H1 (cell line): ENCODE measurements around the gene PXT1. TPM values are rescaled to one million over a fixed set of nuclear protein-coding genes. Genes with fewer than 3 reads are reported as not detected.

Experiments
- CTCF ChIA-PET: fragments of 300-600 bp; sonication (Branson Sonifier 250); formaldehyde crosslinking; loops from one replicate; lab custom pipeline; 2021; ENCODE audit not compliant: partially characterized antibody; lab: Charles Lee
- POLR2A ChIA-PET: fragments of 300-600 bp; sonication (Branson Sonifier 250); formaldehyde crosslinking; loops from one replicate; lab custom pipeline; 2021; ENCODE audit warnings: inconsistent platforms; ENCODE audit not compliant: partially characterized antibody; lab: Charles Lee
- DNase-seq, 2 experiments: peaks; one replicate each; pipeline versions ENCODE4 v3.0.0 to v3.0.0-alpha.2; 2010 to 2022; ENCODE audit warnings: low spot score in 2 of 2, low read depth in 1 of 2, mixed read lengths in 1 of 2
- FAIRE-seq: peaks from 2 replicates; lab custom pipeline; 2011; peaks lifted over from hg19 to GRCh38; lab: Jason Lieb, UNC
- H2AFZ ChIP-seq: 2 replicates; pipeline ENCODE4 v1.8.1; 2012; ENCODE audit warnings: low read length, inconsistent platforms
- H2AK5ac ChIP-seq: 2 replicates; pipeline ENCODE4 v1.6.1; 2013; ENCODE audit warnings: low read depth, low read length
- H2BK120ac ChIP-seq: replicated peaks from 2 replicates; pipeline ENCODE3; 2013; ENCODE audit warnings: low read depth, low read length, inconsistent platforms
- H2BK12ac ChIP-seq: 2 replicates; pipeline ENCODE4 v1.6.1; 2013; ENCODE audit warnings: low read depth, low read length
- H2BK15ac ChIP-seq: 2 replicates; pipeline ENCODE4 v1.6.1; 2013; ENCODE audit warnings: low read length
- H2BK20ac ChIP-seq: 2 replicates; pipeline ENCODE4 v1.6.1; 2013; ENCODE audit warnings: low read length
- H2BK5ac ChIP-seq: 2 replicates; pipeline ENCODE4 v1.6.1; 2013; ENCODE audit warnings: low read depth, low read length
- H3K14ac ChIP-seq: 2 replicates; pipeline ENCODE4 v1.6.1; 2013; ENCODE audit warnings: inconsistent platforms; ENCODE audit not compliant: insufficient read length
- H3K18ac ChIP-seq: 2 replicates; pipeline ENCODE4 v1.6.1; 2013; ENCODE audit warnings: low read length; ENCODE audit errors: extremely low read depth
- H3K23ac ChIP-seq: 2 replicates; pipeline ENCODE4 v1.6.1; 2013; ENCODE audit warnings: inconsistent platforms; ENCODE audit not compliant: insufficient read length
- H3K23me2 ChIP-seq: 2 replicates; pipeline ENCODE4 v1.6.1; 2013; ENCODE audit warnings: low read depth, low read length
- H3K27ac ChIP-seq: 2 replicates; pipeline ENCODE4 v1.6.1; 2011; ENCODE audit warnings: low read depth, low read length, inconsistent platforms
- H3K27me3 ChIP-seq, 4 experiments: replicated peaks in 1 of 4; 1 replicate in 1 of 4; 2 replicates in 3 of 4; pipeline versions ENCODE4 v1.6.1 to v1.8.1; 2011 to 2013; ENCODE audit warnings: low read length in 3 of 4, mild to moderate bottlenecking in 3 of 4, inconsistent platforms in 2 of 4, mixed read lengths in 2 of 4, moderate library complexity in 1 of 4; ENCODE audit not compliant: control insufficient read depth in 3 of 4, insufficient read depth in 3 of 4; ENCODE audit errors: extremely low read depth in 1 of 4
- H3K36me3 ChIP-seq, 4 experiments: 2 replicates each; pipeline versions ENCODE4 v1.6.1 to v1.8.1; 2011 to 2013; ENCODE audit warnings: mild to moderate bottlenecking in 4 of 4, low read length in 3 of 4, moderate library complexity in 2 of 4, control low read depth in 1 of 4, inconsistent platforms in 1 of 4; ENCODE audit not compliant: insufficient read depth in 4 of 4, control insufficient read depth in 2 of 4
- H3K4ac ChIP-seq: replicated peaks from 2 replicates; pipeline ENCODE3; 2013; ENCODE audit warnings: low read length, low read depth, mixed read lengths, inconsistent platforms; ENCODE audit not compliant: insufficient read length
- H3K4me1 ChIP-seq, 4 experiments: replicated peaks in 1 of 4; 1 replicate in 1 of 4; 2 replicates in 3 of 4; pipeline versions ENCODE4 v1.6.1 to v1.8.1; 2011 to 2013; ENCODE audit warnings: low read length in 3 of 4, inconsistent platforms in 2 of 4, mixed read lengths in 1 of 4; ENCODE audit not compliant: insufficient read depth in 4 of 4, control insufficient read depth in 3 of 4
- H3K4me2 ChIP-seq, 2 experiments: 2 replicates each; pipeline versions ENCODE4 v1.6.1 to v1.8.1; 2011 to 2013; ENCODE audit warnings: low read depth in 2 of 2, low read length in 2 of 2, control low read depth in 1 of 2, inconsistent platforms in 1 of 2, mild to moderate bottlenecking in 1 of 2; ENCODE audit not compliant: insufficient read depth in 1 of 2
- H3K4me3 ChIP-seq, 4 experiments: fragments of 200-600, 300-600 bp in 1 of 4; sonication (generic), shearing (Covaris generic), sonication (Bioruptor Twin) in 1 of 4; 2 replicates each; pipeline versions ENCODE4 v1.5.1 to v1.8.1; 2011 to 2016; ENCODE audit warnings: low read length in 4 of 4, low read depth in 3 of 4, control low read depth in 2 of 4, inconsistent platforms in 2 of 4, mild to moderate bottlenecking in 2 of 4, mixed read lengths in 1 of 4, moderate library complexity in 1 of 4; ENCODE audit not compliant: insufficient read depth in 2 of 4; ENCODE audit errors: extremely low read depth in 1 of 4
- H3K56ac ChIP-seq: replicated peaks from 2 replicates; pipeline ENCODE3; 2013; ENCODE audit warnings: low read depth, mild to moderate bottlenecking, mixed read lengths, low read length, inconsistent platforms; ENCODE audit not compliant: insufficient read length
- H3K79me1 ChIP-seq: 2 replicates; pipeline ENCODE4 v1.6.1; 2013; ENCODE audit warnings: low read depth, low read length, control low read depth
- H3K79me2 ChIP-seq, 2 experiments: 2 replicates each; pipeline versions ENCODE4 v1.6.1 to v1.8.1; 2012 to 2013; ENCODE audit warnings: low read length in 2 of 2, mild to moderate bottlenecking in 2 of 2, inconsistent platforms in 1 of 2; ENCODE audit not compliant: insufficient read depth in 2 of 2, control insufficient read depth in 1 of 2
- H3K9ac ChIP-seq, 4 experiments: replicated peaks in 1 of 4; 1 replicate in 1 of 4; 2 replicates in 3 of 4; pipeline versions ENCODE4 v1.6.1 to v1.8.1; 2011 to 2013; ENCODE audit warnings: low read depth in 3 of 4, low read length in 3 of 4, control low read depth in 2 of 4, mild to moderate bottlenecking in 2 of 4, moderate library complexity in 2 of 4, inconsistent platforms in 1 of 4; ENCODE audit errors: extremely low read depth in 1 of 4
- H3K9me3 ChIP-seq, 2 experiments: 2 replicates each; pipeline versions ENCODE4 v1.6.1 to v1.8.1; 2012 to 2013; ENCODE audit warnings: mild to moderate bottlenecking in 2 of 2, moderate library complexity in 2 of 2, control low read depth in 1 of 2, inconsistent platforms in 1 of 2, low read depth in 1 of 2, low read length in 1 of 2, mixed read lengths in 1 of 2; ENCODE audit not compliant: insufficient read depth in 2 of 2
- H4K20me1 ChIP-seq, 2 experiments: replicated peaks in 1 of 2; 2 replicates each; pipeline versions ENCODE3 to v1.8.1; 2011 to 2013; ENCODE audit warnings: inconsistent platforms in 2 of 2, low read length in 2 of 2, mild to moderate bottlenecking in 1 of 2; ENCODE audit not compliant: insufficient read depth in 2 of 2, control insufficient read depth in 1 of 2
- H4K5ac ChIP-seq: 2 replicates; pipeline ENCODE4 v1.6.1; 2013; ENCODE audit warnings: low read length, low read depth, mixed read lengths, inconsistent platforms; ENCODE audit not compliant: insufficient read length
- H4K8ac ChIP-seq: 2 replicates; pipeline ENCODE4 v1.8.0; 2013; ENCODE audit warnings: mild to moderate bottlenecking, moderate library complexity, low read length, inconsistent platforms; ENCODE audit not compliant: insufficient read depth; ENCODE audit errors: extremely low read depth
- H4K91ac ChIP-seq: replicated peaks from 2 replicates; pipeline ENCODE3; 2013; ENCODE audit warnings: low read length, mixed read lengths, inconsistent platforms; ENCODE audit not compliant: insufficient read length
- JUND ChIP-seq: IDR thresholded peaks from 2 replicates; pipeline ENCODE4 v1.6.1; 2011; ENCODE audit warnings: mild to moderate bottlenecking, improper control_type of control experiment, low read length
- MAFK ChIP-seq: IDR thresholded peaks from 2 replicates; pipeline ENCODE4 v1.6.1; 2012; ENCODE audit warnings: low read depth, mild to moderate bottlenecking, improper control_type of control experiment, low read length
- POLR2A ChIP-seq, 2 experiments: IDR thresholded peaks; 1 replicate in 1 of 2; 2 replicates in 1 of 2; pipeline ENCODE4 v1.6.1; 2011; ENCODE audit warnings: low read depth in 2 of 2, low read length in 2 of 2, mild to moderate bottlenecking in 2 of 2; ENCODE audit errors: control extremely low read depth in 1 of 2
- TBP ChIP-seq: IDR thresholded peaks from 2 replicates; pipeline ENCODE4 v1.6.1; 2011; ENCODE audit warnings: low read depth, low read length, improper control_type of control experiment
- YY1 ChIP-seq: IDR thresholded peaks from 2 replicates; pipeline ENCODE4 v1.6.1; 2011; ENCODE audit warnings: low read depth, mild to moderate bottlenecking, low read length
- WGBS, 2 experiments: shearing (Covaris generic) in 1 of 2; methylation state at CpG; one replicate each; pipeline versions ENCODE4 v1.1.6 to v1.1.7; 2013 to 2015; ENCODE audit warnings: low lambda C conversion rate in 2 of 2, mixed read lengths in 2 of 2, inconsistent platforms in 1 of 2, low coverage in 1 of 2, missing lambda C conversion rate in 1 of 2; ENCODE audit not compliant: insufficient replicate concordance in 2 of 2, insufficient coverage in 1 of 2, insufficient read length in 1 of 2; ENCODE audit errors: extremely low coverage in 1 of 2, missing lambda C conversion rate in 1 of 2; 5-methylcytosine and 5-hydroxymethylcytosine counted together
- polyA plus RNA-seq, 7 experiments: library from polyadenylated mRNA; depleted of rRNA in 3 of 7; stranded (reverse) in 5 of 7; unstranded in 2 of 7; fragments of >200 nt in 5 of 7; fragments of 200-250 nt in 2 of 7; gene quantifications; 1 replicate in 5 of 7; 2 replicates in 1 of 7; 4 replicates in 1 of 7; pipeline versions ENCODE4 v1.2.1 to v1.2.3, GENCODE V29; 2011 to 2013; ENCODE audit warnings: missing spikeins in 2 of 7, mixed read lengths in 2 of 7
- total RNA-seq: library from RNA; stranded (reverse); fragmentation: NEBNext Ultra II Directional; extraction: Animal tissue kit (Norgen Biotek cat#: 25700); gene quantifications from 2 replicates; pipeline ENCODE4 v1.2.1, GENCODE V29; 2021

PXT1 gene
- total and polyA plus RNA-seq, 2 of the 8 experiments (the other 6 are each of a cell fraction or from before 2014, with no cell fraction given), result 0.06 TPM; not detected in 1

GRCh38 chr6:36428911-36429310, 13.7 kb downstream of the PXT1 start:
- H3K23ac ChIP-seq, result no peak overlapping the region
- DNase-seq (no peak), FAIRE-seq (no peak)
- no peak overlapping the region for H2BK15ac ChIP-seq
- H2BK120ac ChIP-seq, result no peak overlapping the region
- no peak overlapping the region for H3K4me2 ChIP-seq
- no peaks in the 10 kb centered on the region for H3K23me2 ChIP-seq
- ChIA-PET POLR2A (no interaction called here), CTCF (no interaction called here)
- no peak overlapping the region for H3K4me3 ChIP-seq
- H2BK5ac ChIP-seq, result no peak overlapping the region
- no peaks in the 10 kb centered on the region for H3K27me3 ChIP-seq
- no peaks in the 10 kb centered on the region for H4K20me1 ChIP-seq
- no peak overlapping the region for H3K18ac ChIP-seq
- H3K9ac ChIP-seq, result no peak overlapping the region
- H3K79me2 ChIP-seq, result no peaks in the 10 kb centered on the region
- H4K5ac ChIP-seq, result no peak overlapping the region
- no peak overlapping the region for H2AK5ac ChIP-seq
- no peak overlapping the region for H3K56ac ChIP-seq
- no peak overlapping the region for H2AFZ ChIP-seq
- whole genome bisulfite sequencing, 2 experiments, result 100% methylated on average over 4 of the region's 4 CpGs; no CpG with 5 or more reads in 1 of the 2 experiments
- no peak overlapping the region for H4K8ac ChIP-seq
- H2BK12ac ChIP-seq, result no peak overlapping the region
- peaks cover 0 to under 1% (median 0%) of the 10 kb centered on the region in 4 experiments; a peak in 2 of 7 replicates for H3K4me1 ChIP-seq
- H3K27ac ChIP-seq, result no peak overlapping the region
- no peak overlapping the region for H3K14ac ChIP-seq
- TF ChIP-seq POLR2A (IDR thresholded peaks at IDR 0.05; ENCODE audit: control extremely low read depth in 1 of 2, low read depth in 2 of 2, low read length in 2 of 2), result no peak
- TF ChIP-seq MAFK, result no peak
- TF ChIP-seq JUND, result no peak
- TF ChIP-seq YY1, result no peak
- TF ChIP-seq TBP, result no peak
- no peaks in the 10 kb centered on the region for H3K36me3 ChIP-seq
- no peaks in the 10 kb centered on the region for H3K79me1 ChIP-seq
- no peak overlapping the region for H2BK20ac ChIP-seq
- H3K9me3 ChIP-seq, result no peaks in the 10 kb centered on the region
- H4K91ac ChIP-seq, result no peak overlapping the region
- H3K4ac ChIP-seq, result no peak overlapping the region
